Small intestine (tissue), 4 donors: ENCODE measurements around the gene GPR173. TPM values are rescaled to one million over a fixed set of nuclear protein-coding genes. Genes with fewer than 3 reads are reported as not detected.

Experiments used
- polyA plus RNA-seq, 4 donors: library from polyadenylated mRNA; stranded (reverse) in 3 of 4; unstranded in 1 of 4; fragments of 200-250 nt in 3 of 4; fragments of 120-200 nt in 1 of 4; gene quantifications; one replicate each; pipeline versions ENCODE4 v1.2.1 to v1.2.3, GENCODE V29; 2013
- donor health status: healthy with polysubstance abuse.
- donor health status: Bipolar disorder and iron deficiency.
- donor health status: healthy.

The GPR173 gene
- polyA plus RNA-seq, 4 donors: 0.27 to 3.5 (median 1.5) TPM; not detected in 1

Other genes starting within 250 kb of the GPR173 start
- gene XAGE5, start 237.5 kb upstream of the GPR173 start, polyA plus RNA-seq: not detected
- not detected for gene XAGE3, start 180.7 kb upstream of the GPR173 start, polyA plus RNA-seq
- 10 to 100 TPM; 11.3 to 59.9 (median 33.2) TPM for gene FAM156B, start 151.5 kb upstream of the GPR173 start, polyA plus RNA-seq
- gene FAM156A, start 90.3 kb upstream of the GPR173 start, polyA plus RNA-seq: 10 to 100 TPM; 10.8 to 29.9 (median 15.4) TPM
- gene TSPYL2, start 33.6 kb downstream of the GPR173 start, polyA plus RNA-seq: 10 to 100 TPM in 2 of 4 donors, 1 to 10 TPM in 2; 6.7 to 20.7 (median 12.3) TPM
- 10 to 100 TPM in 1 of 4 donors, 1 to 10 TPM in 3; 1.4 to 12.5 (median 4.0) TPM for gene KANTR, start 45.4 kb downstream of the GPR173 start, polyA plus RNA-seq
- 10 to 100 TPM; 22.6 to 50.9 (median 26.4) TPM for gene KDM5C, start 176.4 kb downstream of the GPR173 start, polyA plus RNA-seq
- 10 to 100 TPM; 14.9 to 44.5 (median 27.4) TPM for gene IQSEC2, start 232.8 kb downstream of the GPR173 start, polyA plus RNA-seq